Left lung (tissue), 10 donors: ENCODE data around the gene SLC12A5. TPM values are rescaled to one million over a fixed set of nuclear protein-coding genes. Genes with fewer than 3 reads are reported as not detected.

ENCODE experiments used
- ATAC-seq: fragments of 200-7000 bp; cut with Tn5 transposase; one replicate; pipeline ENCODE4 v1.9.1; 2020; ENCODE audit warnings: moderate library complexity
- DNase-seq, 4 donors: peaks; one replicate each; pipeline ENCODE4 v3.0.0-alpha.2; 2013 to 2020
- H3K27ac ChIP-seq, 2 donors: fragments of 200-600 bp; sonication (generic) in 1 of 2; one replicate each; pipeline versions ENCODE4 v1.5.0 to v1.8.0; 2020 to 2021
- H3K27me3 ChIP-seq, 2 donors: fragments of 200-600 bp; sonication (generic) in 1 of 2; one replicate each; pipeline versions ENCODE4 v1.5.0 to v1.8.0; 2020 to 2021
- H3K36me3 ChIP-seq, 2 donors: fragments of 200-600 bp; sonication (generic) in 1 of 2; one replicate each; pipeline versions ENCODE4 v1.5.0 to v1.8.0; 2020 to 2021
- H3K4me1 ChIP-seq, 2 donors: fragments of 200-600 bp; one replicate each; pipeline ENCODE4 v1.8.0; 2021
- H3K4me3 ChIP-seq, 2 donors: fragments of 200-600 bp; sonication (generic) in 1 of 2; one replicate each; pipeline versions ENCODE4 v1.5.0 to v1.8.0; 2020 to 2021; ENCODE audit warnings: mild to moderate bottlenecking in 1 of 2
- H3K9me3 ChIP-seq, 2 donors: fragments of 200-600 bp; sonication (generic) in 1 of 2; one replicate each; pipeline versions ENCODE4 v1.5.0 to v1.8.0; 2020 to 2021
- intact Hi-C, 2 donors: fragments of 100-400 bp; cut with DNase I; formaldehyde crosslinking; loops; one replicate each; pipeline versions ENCODE4 v1.11.2 to v1.14.2; 2022
- polyA plus RNA-seq, 6 donors: library from polyadenylated mRNA; unstranded; fragments of 120-200 nt; gene quantifications; one replicate each; pipeline ENCODE4 v1.2.1, GENCODE V29; 2013; ENCODE audit not compliant: insufficient read length in 6 of 6
- total RNA-seq, 2 donors: library from RNA; stranded (reverse); fragmentation: NEBNext Ultra II Directional; extraction: Animal tissue kit (Norgen Biotek cat#: 25700); gene quantifications; one replicate each; pipeline ENCODE4 v1.2.1, GENCODE V29; 2021
- TF ChIP-seq, protein P1 (sequence below), 2 donors: fragments of 200-600 bp; sonication (generic) in 1 of 2; IDR thresholded peaks; one replicate each; pipeline versions ENCODE4 v1.5.0 to v1.8.0; 2021; ENCODE audit warnings: antibody characterized with exemption in 2 of 2
- donor health status: DM: no; HTN: yes; CAD: no.
- donor health status: DM: no; HTN: no; CAD: no.

Gene SLC12A5
- total and polyA plus RNA-seq, 8 donors: 0.71 to 2.9 (median 1.5) TPM

- no peak for DNase-seq
- H3K36me3 ChIP-seq: no peaks in the 10 kb centered on the region
- H3K27ac ChIP-seq: no peak overlapping the region
- intact Hi-C loops: no loop called here
- no peak for ATAC-seq
- H3K27me3 ChIP-seq: peaks cover 30 to 86% of the 10 kb centered on the region in 2 donors
- TF ChIP-seq, protein P1, sequence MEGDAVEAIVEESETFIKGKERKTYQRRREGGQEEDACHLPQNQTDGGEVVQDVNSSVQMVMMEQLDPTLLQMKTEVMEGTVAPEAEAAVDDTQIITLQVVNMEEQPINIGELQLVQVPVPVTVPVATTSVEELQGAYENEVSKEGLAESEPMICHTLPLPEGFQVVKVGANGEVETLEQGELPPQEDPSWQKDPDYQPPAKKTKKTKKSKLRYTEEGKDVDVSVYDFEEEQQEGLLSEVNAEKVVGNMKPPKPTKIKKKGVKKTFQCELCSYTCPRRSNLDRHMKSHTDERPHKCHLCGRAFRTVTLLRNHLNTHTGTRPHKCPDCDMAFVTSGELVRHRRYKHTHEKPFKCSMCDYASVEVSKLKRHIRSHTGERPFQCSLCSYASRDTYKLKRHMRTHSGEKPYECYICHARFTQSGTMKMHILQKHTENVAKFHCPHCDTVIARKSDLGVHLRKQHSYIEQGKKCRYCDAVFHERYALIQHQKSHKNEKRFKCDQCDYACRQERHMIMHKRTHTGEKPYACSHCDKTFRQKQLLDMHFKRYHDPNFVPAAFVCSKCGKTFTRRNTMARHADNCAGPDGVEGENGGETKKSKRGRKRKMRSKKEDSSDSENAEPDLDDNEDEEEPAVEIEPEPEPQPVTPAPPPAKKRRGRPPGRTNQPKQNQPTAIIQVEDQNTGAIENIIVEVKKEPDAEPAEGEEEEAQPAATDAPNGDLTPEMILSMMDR (IDR thresholded peaks at IDR 0.05): no peak
- H3K4me1 ChIP-seq: no peaks in the 10 kb centered on the region
- H3K9me3 ChIP-seq: no peaks in the 10 kb centered on the region
- H3K4me3 ChIP-seq: no peak overlapping the region
These were observed 72.0 kb downstream of the SLC12A5 start for GRCh38 chr20:46100988-46101387.

DNA sequence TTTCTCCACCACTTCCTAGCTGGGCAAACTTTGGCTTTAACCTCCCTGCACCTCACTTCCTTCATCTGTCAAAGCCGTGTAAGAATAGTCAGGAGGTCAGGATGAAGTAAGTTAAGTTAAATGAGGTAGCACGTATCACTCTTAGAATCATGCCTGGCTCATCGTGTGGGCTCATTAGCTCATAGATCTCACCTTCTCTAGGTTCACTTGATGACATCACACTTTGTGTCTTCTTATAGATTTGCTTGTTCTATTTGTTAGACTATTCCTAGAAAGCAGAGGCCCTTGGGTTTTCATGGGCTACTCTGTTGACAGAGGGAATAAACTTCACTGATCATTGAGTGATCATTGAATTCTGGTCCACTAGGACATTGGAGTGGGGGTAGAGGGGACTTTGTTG lies 72.9 kb downstream of the SLC12A5 start:
- Histone ChIP-seq H3K9me3 (no peaks in the 10 kb centered on the region), H3K4me1 (no peaks in the 10 kb centered on the region), H3K27ac (no peak overlapping the region), H3K4me3 (no peak overlapping the region), H3K36me3 (no peaks in the 10 kb centered on the region), H3K27me3 (peaks cover 30 to 86% of the 10 kb centered on the region in 2 donors)
- DNase-seq: no peak
- TF ChIP-seq, protein P1 (IDR thresholded peaks at IDR 0.05): no peak
- intact Hi-C loops: no loop called here
- ATAC-seq: no peak

GRCh38 chr20:46102940-46103339 lies 73.9 kb downstream of the SLC12A5 start:
- H3K9me3 ChIP-seq: no peaks in the 10 kb centered on the region
- no peak for ATAC-seq
- no peaks in the 10 kb centered on the region for H3K36me3 ChIP-seq
- no peak for DNase-seq
- peaks cover 30 to 76% of the 10 kb centered on the region in 2 donors for H3K27me3 ChIP-seq
- TF ChIP-seq, protein P1 (IDR thresholded peaks at IDR 0.05): no peak
- H3K4me1 ChIP-seq: no peaks in the 10 kb centered on the region
- intact Hi-C loops: no loop called here
- no peak overlapping the region for H3K27ac ChIP-seq
- no peak overlapping the region for H3K4me3 ChIP-seq

- H3K4me1 ChIP-seq: no peaks in the 10 kb centered on the region
- ATAC-seq: no peak
- no peaks in the 10 kb centered on the region for H3K9me3 ChIP-seq
- H3K27ac ChIP-seq: no peak overlapping the region
- H3K36me3 ChIP-seq: no peaks in the 10 kb centered on the region
- peaks cover 20 to 70% of the 10 kb centered on the region in 2 donors for H3K27me3 ChIP-seq
- intact Hi-C loops: no loop called here
- no peak overlapping the region for H3K4me3 ChIP-seq
- no peak for DNase-seq
- TF ChIP-seq, protein P1 (IDR thresholded peaks at IDR 0.05): no peak
These were observed 75.2 kb downstream of the SLC12A5 start for GRCh38 chr20:46104262-46104661.

DNA sequence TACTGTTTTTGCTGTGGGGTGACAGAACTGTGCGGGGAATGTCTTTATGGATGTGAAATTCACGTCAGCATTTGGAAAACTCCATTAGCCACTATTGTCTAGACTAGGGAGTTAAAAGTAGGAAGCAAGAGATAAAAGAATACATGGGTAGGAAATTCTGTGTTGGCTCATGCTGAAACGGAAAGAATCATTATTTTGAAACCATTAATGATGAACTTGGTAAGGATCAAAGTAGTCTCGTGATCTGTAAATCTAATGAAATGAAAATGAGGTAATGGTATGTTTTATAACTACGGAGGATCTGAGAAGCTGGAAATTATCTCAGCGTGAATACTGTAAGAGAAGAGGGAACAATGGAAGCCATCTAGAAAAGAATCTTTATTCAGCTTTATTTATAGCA lies 78.0 kb downstream of the SLC12A5 start:
- H3K4me1 ChIP-seq: peaks cover 0 to 7% of the 10 kb centered on the region in 2 donors
- no peaks in the 10 kb centered on the region for H3K36me3 ChIP-seq
- intact Hi-C loops: no loop called here
- TF ChIP-seq, protein P1 (IDR thresholded peaks at IDR 0.05): no peak
- DNase-seq (no peak), ATAC-seq (no peak)
- peaks cover 4 to 58% of the 10 kb centered on the region in 2 donors for H3K27me3 ChIP-seq
- H3K9me3 ChIP-seq: no peaks in the 10 kb centered on the region
- no peak overlapping the region for H3K27ac ChIP-seq
- H3K4me3 ChIP-seq: no peak overlapping the region
